Activated B cell treated with CpG ODN at 0.5 μM for 24 hours (primary cell): ENCODE results near the gene E2F4. TPM values are rescaled to one million over a fixed set of nuclear protein-coding genes. Genes with fewer than 3 reads are reported as not detected.

ENCODE experiments used
- ATAC-seq: fragments of 200-7000 bp; cut with Tn5 transposase; one replicate; pipeline ENCODE4 v1.10.0; 2021; ENCODE audit warnings: low read depth, mild to moderate bottlenecking, moderate library complexity
- CTCF ChIA-PET: fragments of 350-600 bp; sonication (Branson Sonifier 250); formaldehyde crosslinking; loops from one replicate; lab custom pipeline; 2021; ENCODE audit warnings: antibody characterized with exemption; lab: Charles Lee
- POLR2A ChIA-PET: fragments of 350-600 bp; sonication (Branson Sonifier 250); formaldehyde crosslinking; loops from one replicate; lab custom pipeline; 2021; ENCODE audit warnings: antibody characterized with exemption; lab: Charles Lee
- DNase-seq: peaks from one replicate; pipeline ENCODE4 v3.0.0; 2022
- H3K27ac Mint-ChIP-seq: one replicate; pipeline ENCODE4 v1.8.0; 2020; ENCODE audit warnings: mixed read lengths
- H3K27me3 Mint-ChIP-seq: one replicate; pipeline ENCODE4 v1.8.0; 2021; ENCODE audit warnings: mixed read lengths
- H3K36me3 Mint-ChIP-seq: one replicate; pipeline ENCODE4 v1.8.0; 2021; ENCODE audit warnings: low read depth, mixed read lengths
- H3K4me1 Mint-ChIP-seq: one replicate; pipeline ENCODE4 v1.8.0; 2021; ENCODE audit warnings: mixed read lengths
- H3K4me3 Mint-ChIP-seq: one replicate; pipeline ENCODE4 v1.8.0; 2020; ENCODE audit warnings: mild to moderate bottlenecking, mixed read lengths
- H3K9me3 Mint-ChIP-seq: one replicate; pipeline ENCODE4 v1.8.0; 2020; ENCODE audit warnings: mixed read lengths
- CTCF ChIP-seq: fragments of 200-600 bp; IDR thresholded peaks from one replicate; pipeline ENCODE4 v1.8.0; 2022; ENCODE audit warnings: antibody characterized with exemption, mild to moderate bottlenecking
- intact Hi-C: fragments of 100-400 bp; cut with micrococcal nuclease; formaldehyde crosslinking; loops from one replicate; pipeline ENCODE4 v1.15.1; 2024
- total RNA-seq: library from RNA; stranded (reverse); gene quantifications from 2 replicates; pipeline ENCODE4 v1.2.3, GENCODE V29; 2022

Gene E2F4
- total RNA-seq, 1 donor from 2014 or later, result 128 TPM

GRCh38 chr16:67170168-67170948 lies 21.6 kb upstream of the E2F4 start, which contains the start of gene NOL3:
TSS of gene NOL3 (plus strand) at chr16:67170538.
- intact Hi-C loops, result no loop called here
- Mint-ChIP-seq H3K4me1 (peaks cover 27% of the 10 kb centered on the region), H3K9me3 (no peaks in the 10 kb centered on the region), H3K27me3 (peaks cover 64% of the 10 kb centered on the region), H3K36me3 (no peaks in the 10 kb centered on the region), H3K27ac (no peak within 1 kb of the TSS), H3K4me3 (peak within 1 kb of the TSS; percentile 70)
- DNase-seq (no peak), ATAC-seq (peak; percentile 29)
- POLR2A ChIA-PET, result interaction anchor here (0.6 to 1.4 kb wide), 2 partner anchors 10 to 16 kb away, joined by 3 to 4 read pairs; no protein-coding TSS in a partner anchor
- CTCF ChIA-PET, result interaction anchor here (1.0 to 2.9 kb wide), 2 partner anchors 14 to 15 kb away, joined by 3 to 9 read pairs; no protein-coding TSS in a partner anchor
- no peak for TF ChIP-seq CTCF

GRCh38 chr16:67170949-67171649 lies 20.9 kb upstream of the E2F4 start:
- TF ChIP-seq CTCF, result no peak
- DNase-seq, result no peak
- ChIA-PET CTCF (interaction anchor here (2.9 kb wide), 1 partner anchor 16 kb away, joined by 9 read pairs; no protein-coding TSS in a partner anchor), POLR2A (no interaction called here)
- Mint-ChIP-seq H3K27me3 (peaks cover 65% of the 10 kb centered on the region), H3K4me1 (peaks cover 27% of the 10 kb centered on the region), H3K36me3 (no peaks in the 10 kb centered on the region), H3K4me3 (peak overlapping the region; percentile 38), H3K9me3 (no peaks in the 10 kb centered on the region), H3K27ac (no peak overlapping the region)
- intact Hi-C loops, result no loop called here
- no peak for ATAC-seq

DNA sequence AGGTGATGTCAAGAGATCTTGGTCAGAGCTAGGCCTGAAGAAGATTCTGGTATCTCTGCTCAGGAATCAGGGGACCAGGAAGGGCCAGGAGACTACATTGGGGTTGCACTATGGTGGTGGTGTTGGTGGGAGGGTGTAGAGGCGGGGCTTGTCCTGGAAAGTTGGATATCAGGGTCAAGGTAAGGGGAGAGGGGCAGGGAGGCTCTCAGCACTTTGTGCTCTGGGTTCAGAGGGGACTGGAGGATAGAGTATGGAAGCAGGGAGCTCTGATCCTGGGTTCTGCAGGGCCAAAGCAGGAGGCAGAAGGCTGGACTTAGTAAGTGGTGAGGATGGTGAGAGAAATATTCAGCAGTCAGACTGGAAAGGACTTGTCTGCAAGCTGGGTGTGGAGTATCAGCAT lies 18.6 kb upstream of the E2F4 start:
- DNase-seq (no peak), ATAC-seq (no peak)
- Mint-ChIP-seq H3K27ac (no peak overlapping the region), H3K4me3 (peak overlapping the region; percentile 71), H3K27me3 (peaks cover 60% of the 10 kb centered on the region), H3K36me3 (no peaks in the 10 kb centered on the region), H3K4me1 (peaks cover 28% of the 10 kb centered on the region), H3K9me3 (no peaks in the 10 kb centered on the region)
- CTCF ChIA-PET, result interaction anchor here (1.8 kb wide), 1 partner anchor 18 kb away, joined by 6 read pairs; no protein-coding TSS in a partner anchor
- intact Hi-C loops, result no loop called here
- no peak for TF ChIP-seq CTCF
- POLR2A ChIA-PET, result interaction anchor here (0.7 to 1.7 kb wide), 3 partner anchors 10 to 143 kb away, joined by 3 to 5 read pairs (median 4); no protein-coding TSS in a partner anchor

DNA sequence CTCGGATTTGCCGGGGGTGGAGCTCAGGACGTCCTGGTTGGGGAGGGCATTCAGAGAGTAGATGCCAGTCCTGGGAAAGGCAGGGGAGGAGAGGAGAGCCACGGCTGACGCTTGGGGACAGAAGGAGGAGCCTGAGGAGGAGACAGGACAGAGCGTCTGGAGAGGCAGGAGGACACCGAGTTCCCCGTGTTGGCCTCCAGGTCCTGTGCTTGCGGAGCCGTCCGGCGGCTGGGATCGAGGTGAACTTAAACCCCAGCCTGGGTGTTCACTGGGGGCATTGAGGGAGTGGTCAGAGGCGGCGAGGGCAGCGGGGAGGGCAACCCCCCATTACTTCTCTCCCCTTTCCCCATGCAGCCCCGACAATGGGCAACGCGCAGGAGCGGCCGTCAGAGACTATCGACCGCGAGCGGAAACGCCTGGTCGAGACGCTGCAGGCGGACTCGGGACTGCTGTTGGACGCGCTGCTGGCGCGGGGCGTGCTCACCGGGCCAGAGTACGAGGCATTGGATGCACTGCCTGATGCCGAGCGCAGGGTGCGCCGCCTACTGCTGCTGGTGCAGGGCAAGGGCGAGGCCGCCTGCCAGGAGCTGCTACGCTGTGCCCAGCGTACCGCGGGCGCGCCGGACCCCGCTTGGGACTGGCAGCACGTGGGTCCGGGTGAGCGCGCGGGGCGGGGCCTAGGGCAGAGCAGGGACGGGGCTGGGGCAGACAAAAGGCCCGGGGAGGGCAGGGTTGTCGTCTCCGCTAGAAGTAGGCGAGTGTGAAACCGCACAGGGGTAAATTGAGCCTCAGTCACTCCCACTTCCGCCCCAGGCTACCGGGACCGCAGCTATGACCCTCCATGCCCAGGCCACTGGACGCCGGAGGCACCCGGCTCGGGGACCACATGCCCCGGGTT lies 17.9 kb upstream of the E2F4 start:
- no peaks in the 10 kb centered on the region for H3K36me3 Mint-ChIP-seq
- H3K4me1 Mint-ChIP-seq, result peaks cover 28% of the 10 kb centered on the region
- no peaks in the 10 kb centered on the region for H3K9me3 Mint-ChIP-seq
- intact Hi-C loops, result loop anchor here (1.0 kb wide), 1 partner anchor 15 kb away; the partner anchor contains the start of genes FBXL8 and TRADD
- H3K27me3 Mint-ChIP-seq, result peaks cover 59% of the 10 kb centered on the region
- CTCF ChIA-PET, result interaction anchor here (1.3 to 1.8 kb wide), 3 partner anchors 14 to 156 kb away, joined by 4 to 6 read pairs (median 4); no protein-coding TSS in a partner anchor
- DNase-seq (peak; percentile 56), ATAC-seq (peak; percentile 72)
- no peak for TF ChIP-seq CTCF
- POLR2A ChIA-PET, result interaction anchor here (1.1 to 1.7 kb wide), 2 partner anchors 11 to 144 kb away, joined by 3 to 4 read pairs; no protein-coding TSS in a partner anchor
- H3K4me3 Mint-ChIP-seq, result peak overlapping the region; percentile 71
- no peak overlapping the region for H3K27ac Mint-ChIP-seq
